ENCODE measurements around the gene MYBBP1A. TPM values are rescaled to one million over a fixed set of nuclear protein-coding genes. Genes with fewer than 3 reads are reported as not detected.

The MYBBP1A gene
- total and polyA plus RNA-seq, 10 donors, result 24.7 to 71.2 (median 51.5) TPM

- Histone ChIP-seq H3K4me3 (no peak overlapping the region), H3K9me3 (no peaks in the 10 kb centered on the region), H3K36me3 (peaks cover 0 to 44% (median 25%) of the 10 kb centered on the region in 6 donors), H3K27ac (peak overlapping the region in 7 of 8 donors; percentile 40 to 82 (median 80)), H3K4me1 (peaks cover 14 to 100% (median 87%) of the 10 kb centered on the region in 6 donors), H3K27me3 (replicated peaks in 1 of 7) (peaks cover 0 to 7% (median 0%) of the 10 kb centered on the region in 7 donors)
- WGBS, 5 donors, result 74 to 86% (median 81%) methylated on average over 12 to 27 of the region's 27 CpGs
- no peak for DNase-seq
- intact Hi-C loops (cut with DNase I; ENCODE audit: low total_unique reads), result no loop called here
- TF ChIP-seq CTCF (IDR thresholded peaks at IDR 0.05 in 8 of 11, conservative IDR thresholded peaks at IDR 0.05 in 3 of 11) (no peak), POLR2A (IDR thresholded peaks at IDR 0.05) (no peak), POLR2AphosphoS5 (IDR thresholded peaks at IDR 0.05) (peak in 2 of 3 donors; percentile 5 to 31)
Measured at GRCh38 chr17:4534928-4535666, 20.1 kb downstream of the MYBBP1A start.

- Histone ChIP-seq H3K4me3 (no peak overlapping the region), H3K36me3 (peaks cover 0 to 38% (median 19%) of the 10 kb centered on the region in 6 donors), H3K27ac (peak overlapping the region; percentile 40 to 82 (median 76)), H3K27me3 (replicated peaks in 1 of 7) (peaks cover 0 to 7% (median 0%) of the 10 kb centered on the region in 7 donors), H3K9me3 (no peaks in the 10 kb centered on the region), H3K4me1 (peaks cover 14 to 100% (median 88%) of the 10 kb centered on the region in 6 donors)
- no peak for TF ChIP-seq CTCF (IDR thresholded peaks at IDR 0.05 in 8 of 11, conservative IDR thresholded peaks at IDR 0.05 in 3 of 11)
- TF ChIP-seq POLR2AphosphoS5 (IDR thresholded peaks at IDR 0.05), result peak in 2 of 3 donors; percentile 48 to 76
- no peak for TF ChIP-seq POLR2A (IDR thresholded peaks at IDR 0.05)
- intact Hi-C loops (cut with DNase I; ENCODE audit: low total_unique reads), result no loop called here
- DNase-seq, result no peak
- 56 to 93% (median 67%) methylated on average over 14 to 17 of the region's 17 CpGs for WGBS, 5 donors
Measured at GRCh38 chr17:4534515-4534914, 20.7 kb downstream of the MYBBP1A start.

GRCh38 chr17:4533523-4534504 is 21.4 kb downstream of the MYBBP1A start:
- 45 to 64% (median 46%) methylated on average over 12 to 23 of the region's 23 CpGs for WGBS, 5 donors
- no peak for DNase-seq
- no peak overlapping the region for H3K4me3 ChIP-seq
- peaks cover 0 to 31% (median 12%) of the 10 kb centered on the region in 6 donors for H3K36me3 ChIP-seq
- H3K9me3 ChIP-seq, result no peaks in the 10 kb centered on the region
- intact Hi-C loops (cut with DNase I; ENCODE audit: low total_unique reads), result no loop called here
- H3K27me3 ChIP-seq (replicated peaks in 1 of 7), result peaks cover 0 to 7% (median 0%) of the 10 kb centered on the region in 7 donors
- H3K4me1 ChIP-seq, result peaks cover 14 to 99% (median 85%) of the 10 kb centered on the region in 6 donors
- TF ChIP-seq CTCF (IDR thresholded peaks at IDR 0.05 in 8 of 11, conservative IDR thresholded peaks at IDR 0.05 in 3 of 11) (peak in 1 of 11 experiments; percentile 5), POLR2A (IDR thresholded peaks at IDR 0.05) (no peak), POLR2AphosphoS5 (IDR thresholded peaks at IDR 0.05) (peak in 2 of 3 donors; percentile 27 to 60)
- peak overlapping the region; percentile 40 to 82 (median 76) for H3K27ac ChIP-seq
